Fibroblast of villous mesenchyme (primary cell): ENCODE data around the gene CACNA1S. TPM values are rescaled to one million over a fixed set of nuclear protein-coding genes. Genes with fewer than 3 reads are reported as not detected.

Experiments
- DNase-seq: peaks from one replicate; pipeline ENCODE4 v3.0.0-alpha.2; 2010; ENCODE audit warnings: low read depth
- H3K4me3 ChIP-seq: 2 replicates; pipeline ENCODE4 v1.5.1; 2011; ENCODE audit warnings: low read depth, mild to moderate bottlenecking, low read length
- CTCF ChIP-seq: IDR thresholded peaks from 2 replicates; pipeline ENCODE4 v1.5.1; 2012; ENCODE audit warnings: low read depth, mild to moderate bottlenecking, low read length; ENCODE audit not compliant: insufficient read depth
- total RNA-seq: library from RNA; depleted of rRNA; stranded (reverse); fragments of >200 nt; gene quantifications from 2 replicates; pipeline ENCODE4 v1.2.3, GENCODE V29; 2012

The CACNA1S gene
- total RNA-seq, 1 donor = not detected

GRCh38 chr1:201104141-201104540 is 8.1 kb downstream of the CACNA1S start:
- H3K4me3 ChIP-seq = no peak overlapping the region

GRCh38 chr1:201103666-201104065 is 8.6 kb downstream of the CACNA1S start:
- no peak overlapping the region for H3K4me3 ChIP-seq
- TF ChIP-seq CTCF = no peak
- DNase-seq = no peak

More at GRCh38 chr1:201104141-201104540, 8.1 kb downstream of the CACNA1S start:
- TF ChIP-seq CTCF = no peak
- no peak for DNase-seq

DNA sequence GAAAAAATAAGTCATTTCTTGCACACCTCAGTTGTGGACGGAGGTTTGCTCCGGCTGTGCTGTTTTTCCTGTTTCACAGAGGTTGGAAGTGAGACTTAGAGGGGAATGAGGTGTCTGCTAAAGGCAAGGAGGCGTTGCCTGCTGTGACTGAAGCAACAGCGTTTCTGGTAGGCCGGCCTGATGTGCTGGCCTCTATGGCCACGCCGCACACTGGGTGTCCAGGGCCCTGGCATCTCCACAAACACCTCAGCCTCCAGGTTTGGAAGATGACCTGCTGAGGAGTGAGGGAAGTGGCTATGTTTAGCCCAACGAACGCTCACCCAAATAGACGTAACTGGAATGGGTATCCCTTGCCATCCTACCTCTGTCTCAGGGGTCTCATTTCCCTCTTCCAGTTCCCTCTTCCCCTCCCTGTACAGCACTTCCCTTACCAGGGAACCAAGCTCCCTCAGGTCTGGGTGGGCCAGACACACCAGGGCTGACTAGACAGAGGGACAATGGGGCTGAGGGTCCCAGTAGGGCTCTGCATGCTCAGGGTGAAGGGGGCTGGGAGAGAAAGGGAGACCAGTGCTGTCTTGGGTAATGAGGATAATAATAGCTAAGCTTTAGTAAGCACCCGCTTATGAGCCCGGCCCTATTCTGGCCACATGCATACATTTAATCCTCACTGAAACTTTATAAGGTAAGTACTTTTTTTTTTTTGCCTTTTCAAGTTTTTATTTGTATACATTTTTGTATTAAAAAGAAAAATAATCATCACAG is 11.9 kb downstream of the CACNA1S start:
- H3K4me3 ChIP-seq = no peak overlapping the region
- no peak for TF ChIP-seq CTCF
- no peak for DNase-seq

DNA sequence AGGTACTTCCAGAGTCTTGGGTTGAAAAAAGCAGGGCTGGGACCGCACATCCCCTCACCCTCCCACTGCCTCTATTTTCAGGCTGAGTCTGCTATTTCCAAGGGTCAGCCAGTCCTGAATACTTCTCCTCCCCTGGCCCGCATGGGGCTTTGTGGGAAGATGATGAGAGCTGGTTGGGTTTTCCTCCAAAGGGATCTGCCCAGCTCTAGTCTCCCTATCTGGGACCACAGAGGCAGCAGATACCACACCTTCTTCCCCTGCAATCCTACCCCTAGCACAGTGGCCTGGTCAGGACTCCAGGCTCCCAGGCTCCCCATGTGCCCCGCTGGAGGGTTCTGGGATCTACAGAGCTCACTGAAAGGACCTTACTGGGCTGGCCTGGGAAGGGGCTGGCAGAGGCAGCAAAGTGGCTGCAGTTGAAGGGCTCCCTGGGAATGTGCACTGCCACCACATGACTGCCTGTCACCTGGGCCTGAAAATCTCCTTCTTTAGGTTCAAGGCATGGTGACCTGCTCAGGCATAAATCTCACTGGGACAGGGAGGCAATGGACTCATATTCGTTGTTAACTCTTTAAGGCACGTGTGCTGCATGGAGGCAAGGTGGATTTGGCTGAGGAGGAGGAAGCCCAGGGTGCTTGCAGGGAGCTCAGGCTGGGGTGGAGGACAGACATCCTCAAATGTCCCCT is 13.1 kb downstream of the CACNA1S start:
- DNase-seq = no peak
- TF ChIP-seq CTCF = no peak

GRCh38 chr1:201096977-201097856 is 15.0 kb downstream of the CACNA1S start:
- no peak for TF ChIP-seq CTCF
- H3K4me3 ChIP-seq = no peak overlapping the region
- DNase-seq = no peak

More for the DNA sequence above, 13.1 kb downstream of the CACNA1S start:
- no peak overlapping the region for H3K4me3 ChIP-seq

- no peak overlapping the region for H3K4me3 ChIP-seq
- no peak for TF ChIP-seq CTCF
- DNase-seq = no peak
Measured at GRCh38 chr1:201096041-201096461, 16.2 kb downstream of the CACNA1S start.
